Natural killer cell (primary cell): ENCODE measurements around the gene TADA2A. TPM values are rescaled to one million over a fixed set of nuclear protein-coding genes. Genes with fewer than 3 reads are reported as not detected.

Experiments used
- ATAC-seq, 3 donors: fragments of 150-1000 bp in 2 of 3; fragments of 200-7000 bp in 1 of 3; cut with Tn5 transposase; 1 replicate in 1 of 3; 2 replicates in 2 of 3; pipeline ENCODE4 v1.10.0; 2021; ENCODE audit warnings: mild to moderate bottlenecking in 2 of 3, moderate library complexity in 2 of 3
- DNase-seq, 2 donors: peaks; one replicate each; pipeline versions ENCODE4 v3.0.0 to v3.0.0-alpha.2; 2013 to 2021; ENCODE audit warnings: mixed read lengths in 1 of 2
- H3K27ac ChIP-seq: one replicate; pipeline ENCODE4 v1.5.1; 2013; ENCODE audit warnings: mild to moderate bottlenecking, low read length
- H3K27me3 ChIP-seq: one replicate; pipeline ENCODE4 v1.6.1; 2013; ENCODE audit warnings: low read length; ENCODE audit not compliant: control insufficient read depth, insufficient read depth
- H3K36me3 ChIP-seq: one replicate; pipeline ENCODE4 v1.6.1; 2013; ENCODE audit warnings: low read length; ENCODE audit not compliant: control insufficient read depth, insufficient read depth
- H3K4me1 ChIP-seq: one replicate; pipeline ENCODE4 v1.6.1; 2013; ENCODE audit warnings: low read length; ENCODE audit not compliant: control insufficient read depth, insufficient read depth
- H3K4me3 ChIP-seq: one replicate; pipeline ENCODE4 v1.5.1; 2013; ENCODE audit warnings: low read length
- H3K9me3 ChIP-seq: one replicate; pipeline ENCODE4 v1.6.1; 2013; ENCODE audit warnings: low read length; ENCODE audit not compliant: control insufficient read depth, insufficient read depth
- H3K27ac Mint-ChIP-seq, 2 donors: one replicate each; pipeline ENCODE4 v1.8.0; 2022; ENCODE audit warnings: mild to moderate bottlenecking in 2 of 2, mixed read lengths in 2 of 2, moderate library complexity in 1 of 2
- H3K27me3 Mint-ChIP-seq, 2 donors: one replicate each; pipeline ENCODE4 v1.8.0; 2022; ENCODE audit warnings: low read depth in 2 of 2, mixed read lengths in 2 of 2
- H3K36me3 Mint-ChIP-seq: one replicate; pipeline ENCODE4 v1.8.0; 2022; ENCODE audit warnings: mixed read lengths
- H3K4me1 Mint-ChIP-seq, 2 donors: one replicate each; pipeline ENCODE4 v1.8.0; 2022; ENCODE audit warnings: mixed read lengths in 2 of 2
- H3K4me3 Mint-ChIP-seq: one replicate; pipeline ENCODE4 v1.8.0; 2022; ENCODE audit warnings: mild to moderate bottlenecking, moderate library complexity, mixed read lengths
- H3K9me3 Mint-ChIP-seq, 2 donors: one replicate each; pipeline ENCODE4 v1.8.0; 2022; ENCODE audit warnings: mixed read lengths in 2 of 2
- WGBS: methylation state at CpG from one replicate; pipeline ENCODE4 v1.1.7; 2013; ENCODE audit warnings: missing lambda C conversion rate; ENCODE audit not compliant: insufficient coverage; 5-methylcytosine and 5-hydroxymethylcytosine counted together
- intact Hi-C: fragments of 100-400 bp; cut with micrococcal nuclease; formaldehyde crosslinking; loops from one replicate; pipeline ENCODE4 v1.14.2; 2022
- total RNA-seq, 4 donors: library from RNA; stranded (reverse); fragments of 120-200 nt in 1 of 4; gene quantifications; one replicate each; pipeline versions ENCODE4 v1.2.3 to v1.2.4, GENCODE V29; 2013 to 2022
- TF ChIP-seq, protein P1 (sequence below): fragments of 200-600 bp; IDR thresholded peaks from one replicate; pipeline ENCODE4 v1.8.0; 2022; ENCODE audit warnings: antibody characterized with exemption

TADA2A gene
- total RNA-seq, 3 donors from 2014 or later (not counting 1 experiment from before 2014, with no cell fraction given), result 14.8 to 28.1 (median 26.7) TPM

DNA sequence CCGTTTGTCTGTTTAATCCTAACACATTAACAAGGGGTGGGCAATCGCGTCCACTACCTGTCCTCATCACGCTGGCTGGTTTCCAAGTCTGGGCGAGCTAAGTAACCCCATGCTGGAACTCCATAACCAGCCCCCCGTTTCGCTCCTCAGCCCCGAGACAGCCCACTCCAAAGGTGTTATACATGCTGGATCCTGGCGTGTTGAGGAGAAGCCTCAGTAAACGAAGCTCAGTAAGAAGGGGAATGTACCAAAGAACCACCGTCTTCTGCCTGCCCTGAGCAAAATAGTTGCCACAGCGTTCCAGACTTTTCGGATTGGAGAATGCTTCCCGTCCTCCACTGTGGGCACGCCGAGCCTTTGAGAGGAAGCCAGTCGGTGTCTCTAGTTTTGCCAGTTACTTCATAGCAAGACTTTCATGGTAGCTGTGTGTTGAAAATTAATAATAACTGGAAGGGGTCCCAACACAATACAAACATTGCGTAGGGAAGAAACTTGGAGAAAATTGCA lies 47.0 kb upstream of the TADA2A start:
- H3K27ac ChIP-seq, result peak overlapping the region; percentile 77
- DNase-seq (no peak), ATAC-seq (no peak)
- intact Hi-C loops, result loop anchor here (1.0 kb wide), 2 partner anchors 48 to 250 kb away; partner anchors contain the start of gene SYNRG
- peak overlapping the region; percentile 59 for H3K4me3 ChIP-seq
- Mint-ChIP-seq H3K9me3 (no peaks in the 10 kb centered on the region), H3K36me3 (no peaks in the 10 kb centered on the region), H3K27me3 (no peaks in the 10 kb centered on the region), H3K27ac (peak overlapping the region; percentile 68 to 85), H3K4me3 (peak overlapping the region; percentile 77), H3K4me1 (peaks cover 19% of the 10 kb centered on the region in 2 donors)
- H3K4me1 ChIP-seq, result peaks cover 16% of the 10 kb centered on the region
- 26% methylated on average over 18 of the region's 18 CpGs for WGBS
- no peaks in the 10 kb centered on the region for H3K27me3 ChIP-seq
- TF ChIP-seq, protein P1, sequence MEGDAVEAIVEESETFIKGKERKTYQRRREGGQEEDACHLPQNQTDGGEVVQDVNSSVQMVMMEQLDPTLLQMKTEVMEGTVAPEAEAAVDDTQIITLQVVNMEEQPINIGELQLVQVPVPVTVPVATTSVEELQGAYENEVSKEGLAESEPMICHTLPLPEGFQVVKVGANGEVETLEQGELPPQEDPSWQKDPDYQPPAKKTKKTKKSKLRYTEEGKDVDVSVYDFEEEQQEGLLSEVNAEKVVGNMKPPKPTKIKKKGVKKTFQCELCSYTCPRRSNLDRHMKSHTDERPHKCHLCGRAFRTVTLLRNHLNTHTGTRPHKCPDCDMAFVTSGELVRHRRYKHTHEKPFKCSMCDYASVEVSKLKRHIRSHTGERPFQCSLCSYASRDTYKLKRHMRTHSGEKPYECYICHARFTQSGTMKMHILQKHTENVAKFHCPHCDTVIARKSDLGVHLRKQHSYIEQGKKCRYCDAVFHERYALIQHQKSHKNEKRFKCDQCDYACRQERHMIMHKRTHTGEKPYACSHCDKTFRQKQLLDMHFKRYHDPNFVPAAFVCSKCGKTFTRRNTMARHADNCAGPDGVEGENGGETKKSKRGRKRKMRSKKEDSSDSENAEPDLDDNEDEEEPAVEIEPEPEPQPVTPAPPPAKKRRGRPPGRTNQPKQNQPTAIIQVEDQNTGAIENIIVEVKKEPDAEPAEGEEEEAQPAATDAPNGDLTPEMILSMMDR, result no peak
- no peaks in the 10 kb centered on the region for H3K36me3 ChIP-seq
- no peaks in the 10 kb centered on the region for H3K9me3 ChIP-seq

DNA sequence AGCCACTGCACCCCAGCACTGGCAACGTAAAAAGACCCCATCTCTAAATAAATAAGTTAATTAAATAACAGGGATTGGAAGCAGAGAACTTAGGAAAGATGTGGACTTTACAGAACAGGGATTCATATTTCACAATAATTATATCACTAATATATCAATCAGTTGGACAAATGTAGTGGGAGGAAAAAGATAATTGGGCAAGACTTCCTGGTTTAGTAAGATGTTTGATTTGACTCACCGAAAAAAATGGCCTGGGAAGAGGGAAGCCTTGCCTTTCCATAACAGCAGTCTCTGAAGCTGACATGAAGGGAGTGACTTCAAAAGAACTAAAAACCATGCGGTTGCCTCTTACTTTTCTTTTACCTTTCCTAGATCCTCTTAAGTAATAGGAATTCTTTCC lies 46.1 kb upstream of the TADA2A start:
- Histone ChIP-seq H3K4me1 (peaks cover 16% of the 10 kb centered on the region), H3K4me3 (no peak overlapping the region), H3K27me3 (no peaks in the 10 kb centered on the region), H3K36me3 (no peaks in the 10 kb centered on the region), H3K27ac (no peak overlapping the region), H3K9me3 (no peaks in the 10 kb centered on the region)
- DNase-seq (no peak), ATAC-seq (no peak)
- H3K4me1 Mint-ChIP-seq, result peaks cover 19% of the 10 kb centered on the region in 2 donors
- 85% methylated on average over 2 of the region's 3 CpGs for WGBS
- no peaks in the 10 kb centered on the region for H3K9me3 Mint-ChIP-seq
- intact Hi-C loops, result no loop called here
- no peaks in the 10 kb centered on the region for H3K36me3 Mint-ChIP-seq
- H3K27me3 Mint-ChIP-seq, result no peaks in the 10 kb centered on the region
- TF ChIP-seq, protein P1, result no peak
- peak overlapping the region in 1 of 2 donors; percentile 85 for H3K27ac Mint-ChIP-seq
- no peak overlapping the region for H3K4me3 Mint-ChIP-seq

DNA sequence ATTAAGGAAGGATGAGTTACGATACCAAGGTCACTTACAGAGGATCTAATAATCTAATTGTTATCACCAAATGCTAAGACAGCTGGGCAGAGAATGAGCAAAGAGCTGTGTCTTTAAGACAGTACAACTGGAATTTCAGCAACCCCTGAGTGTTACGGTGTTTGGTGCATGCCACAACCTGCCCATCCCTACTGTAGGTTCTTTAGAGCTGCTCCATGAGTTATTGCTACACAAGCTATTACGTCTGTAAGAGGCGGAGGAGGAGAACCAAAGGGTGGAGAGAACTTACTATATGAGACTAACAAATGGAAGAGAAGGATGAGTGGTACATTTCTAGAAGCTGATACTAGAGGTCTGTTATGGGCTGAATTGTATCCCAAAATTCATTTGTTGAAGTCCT lies 45.1 kb upstream of the TADA2A start:
- Histone ChIP-seq H3K36me3 (no peaks in the 10 kb centered on the region), H3K4me3 (no peak overlapping the region), H3K27me3 (no peaks in the 10 kb centered on the region), H3K4me1 (peaks cover 16% of the 10 kb centered on the region), H3K27ac (no peak overlapping the region), H3K9me3 (no peaks in the 10 kb centered on the region)
- H3K9me3 Mint-ChIP-seq, result no peaks in the 10 kb centered on the region
- TF ChIP-seq, protein P1, result no peak
- 91% methylated on average over 4 of the region's 4 CpGs for WGBS
- peak overlapping the region; percentile 32 for H3K4me3 Mint-ChIP-seq
- H3K27me3 Mint-ChIP-seq, result no peaks in the 10 kb centered on the region
- H3K4me1 Mint-ChIP-seq, result peaks cover 19% of the 10 kb centered on the region in 2 donors
- ATAC-seq (no peak), DNase-seq (no peak)
- H3K36me3 Mint-ChIP-seq, result no peaks in the 10 kb centered on the region
- H3K27ac Mint-ChIP-seq, result no peak overlapping the region
- intact Hi-C loops, result no loop called here

DNA sequence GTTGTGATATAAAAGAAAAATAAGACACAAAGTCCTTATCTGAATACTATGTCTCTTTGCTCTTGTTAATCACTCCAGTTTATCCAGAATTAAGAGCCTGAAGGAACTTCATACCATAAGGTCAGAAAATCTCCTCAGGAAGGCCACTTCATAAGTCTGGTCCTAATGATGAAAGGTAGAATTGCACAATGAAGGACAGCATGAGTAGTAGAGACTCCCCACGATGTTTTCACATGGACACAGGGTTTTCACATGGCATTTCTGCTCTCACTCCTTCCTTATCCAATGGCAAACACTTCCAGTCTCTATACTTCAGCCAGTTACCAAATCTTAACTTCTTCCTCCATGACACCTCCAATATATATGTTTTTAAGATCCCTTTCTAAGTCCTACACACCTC lies 41.1 kb upstream of the TADA2A start:
- DNase-seq, result no peak
- Histone ChIP-seq H3K4me1 (no peaks in the 10 kb centered on the region), H3K9me3 (no peaks in the 10 kb centered on the region), H3K27ac (no peak overlapping the region), H3K4me3 (no peak overlapping the region), H3K27me3 (no peaks in the 10 kb centered on the region), H3K36me3 (no peaks in the 10 kb centered on the region)
- peak in 1 of 3 donors; percentile 14 for ATAC-seq
- Mint-ChIP-seq H3K4me1 (no peaks in the 10 kb centered on the region), H3K27me3 (no peaks in the 10 kb centered on the region), H3K4me3 (no peak overlapping the region), H3K27ac (no peak overlapping the region), H3K9me3 (no peaks in the 10 kb centered on the region), H3K36me3 (no peaks in the 10 kb centered on the region)
- WGBS, result 89% methylated on average over 1 of the region's 1 CpG
- intact Hi-C loops, result no loop called here
- TF ChIP-seq, protein P1, result no peak
